Keratinocyte (primary cell): ENCODE measurements around the gene GREM1.

Experiments
- EZH2 ChIP-seq: IDR thresholded peaks from one replicate; pipeline ENCODE4 v1.6.1; 2012; ENCODE audit warnings: inconsistent platforms, mild to moderate bottlenecking, low read length, moderate library complexity
- TF ChIP-seq, protein P1 (sequence below), 3 experiments: IDR thresholded peaks in 1 of 3; conservative IDR thresholded peaks in 1 of 3; optimal IDR thresholded peaks in 1 of 3; 2 replicates in 2 of 3; 3 replicates in 1 of 3; pipeline versions ENCODE3 to v1.5.1; 2011; ENCODE audit warnings: low read length in 3 of 3, mild to moderate bottlenecking in 3 of 3, moderate library complexity in 2 of 3, control low read depth in 1 of 3, inconsistent platforms in 1 of 3; ENCODE audit not compliant: insufficient read depth in 2 of 3; ENCODE audit errors: extremely low read depth in 1 of 3

GRCh38 chr15:32685576-32685975, 32.2 kb upstream of the GREM1 start:
- TF ChIP-seq, protein P1, sequence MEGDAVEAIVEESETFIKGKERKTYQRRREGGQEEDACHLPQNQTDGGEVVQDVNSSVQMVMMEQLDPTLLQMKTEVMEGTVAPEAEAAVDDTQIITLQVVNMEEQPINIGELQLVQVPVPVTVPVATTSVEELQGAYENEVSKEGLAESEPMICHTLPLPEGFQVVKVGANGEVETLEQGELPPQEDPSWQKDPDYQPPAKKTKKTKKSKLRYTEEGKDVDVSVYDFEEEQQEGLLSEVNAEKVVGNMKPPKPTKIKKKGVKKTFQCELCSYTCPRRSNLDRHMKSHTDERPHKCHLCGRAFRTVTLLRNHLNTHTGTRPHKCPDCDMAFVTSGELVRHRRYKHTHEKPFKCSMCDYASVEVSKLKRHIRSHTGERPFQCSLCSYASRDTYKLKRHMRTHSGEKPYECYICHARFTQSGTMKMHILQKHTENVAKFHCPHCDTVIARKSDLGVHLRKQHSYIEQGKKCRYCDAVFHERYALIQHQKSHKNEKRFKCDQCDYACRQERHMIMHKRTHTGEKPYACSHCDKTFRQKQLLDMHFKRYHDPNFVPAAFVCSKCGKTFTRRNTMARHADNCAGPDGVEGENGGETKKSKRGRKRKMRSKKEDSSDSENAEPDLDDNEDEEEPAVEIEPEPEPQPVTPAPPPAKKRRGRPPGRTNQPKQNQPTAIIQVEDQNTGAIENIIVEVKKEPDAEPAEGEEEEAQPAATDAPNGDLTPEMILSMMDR (optimal IDR thresholded peaks at IDR 0.05 in 1 of 3, IDR thresholded peaks at IDR 0.05 in 1 of 3, conservative IDR thresholded peaks at IDR 0.05 in 1 of 3; ENCODE audit: extremely low read depth in 1 of 3, insufficient read depth in 2 of 3, low read length in 3 of 3), result no peak
- no peak for TF ChIP-seq EZH2
